ENCODE measurements around the gene TRPM7. TPM values are rescaled to one million over a fixed set of nuclear protein-coding genes. Genes with fewer than 3 reads are reported as not detected.
A peak's percentile ranks its signal among the peaks of the same experiment; 100 is the strongest.

The TRPM7 gene
- total and polyA plus RNA-seq, 8 donors = 30.6 to 47.6 (median 40.1) TPM

DNA sequence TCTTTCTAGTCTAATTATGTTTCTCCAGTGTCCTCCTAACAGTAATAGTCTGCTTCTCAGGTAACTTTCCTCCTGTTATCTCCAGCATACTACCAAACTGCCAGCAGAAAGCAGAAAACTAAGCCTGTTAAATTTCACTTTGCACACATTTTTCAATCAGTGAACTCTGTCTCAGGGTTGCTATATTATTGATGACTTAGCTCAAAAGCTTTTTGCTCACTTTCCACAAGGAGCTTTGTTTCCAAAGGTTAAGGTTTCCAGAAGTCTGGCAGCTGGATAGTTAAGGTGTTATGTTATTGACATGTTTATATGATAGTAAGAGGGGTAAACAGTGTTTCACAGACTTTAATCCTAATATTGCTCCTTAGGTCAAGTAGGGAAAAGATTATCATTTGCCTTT is 5.1 kb downstream of the TRPM7 start:
- intact Hi-C loops (cut with DNase I) = loop anchor here in 1 of 2 donors (10.0 kb wide), 1 partner anchor 83 kb away; the partner anchor contains the start of gene SPPL2A

DNA sequence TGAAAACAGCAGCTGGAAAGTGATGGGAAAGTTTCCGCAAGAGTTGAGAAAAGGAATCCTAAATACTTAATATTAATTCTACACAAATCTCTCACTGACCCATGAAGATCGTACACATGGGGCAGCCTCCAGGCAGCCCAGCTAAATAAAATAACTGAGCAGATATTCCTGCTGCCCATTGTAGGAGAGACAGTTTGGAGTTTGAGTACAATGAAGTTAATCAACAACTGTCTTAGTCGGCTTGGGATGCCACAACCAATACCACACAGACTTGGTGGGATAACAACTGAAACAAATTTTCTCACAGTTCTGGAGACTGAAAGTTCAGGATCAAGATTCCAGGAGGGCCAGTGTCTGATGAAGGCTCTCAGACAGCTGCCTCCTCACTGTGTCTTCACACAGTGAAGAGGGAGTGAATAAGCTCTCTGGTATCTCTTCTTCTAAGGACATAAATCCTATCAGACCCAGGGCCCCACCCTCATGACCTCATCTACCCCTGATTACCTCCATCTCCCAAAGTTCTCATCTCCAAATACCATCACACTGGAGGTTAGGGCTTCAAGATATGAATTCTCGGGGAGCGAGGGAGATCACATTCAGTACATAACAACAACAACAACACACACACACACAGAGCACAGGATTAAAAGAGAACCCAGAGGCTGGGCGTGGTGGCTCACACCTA is 9.7 kb downstream of the TRPM7 start:
- H3K4me1 ChIP-seq = peaks cover 0 to 30% of the 10 kb centered on the region in 2 donors
- TF ChIP-seq, protein P1, sequence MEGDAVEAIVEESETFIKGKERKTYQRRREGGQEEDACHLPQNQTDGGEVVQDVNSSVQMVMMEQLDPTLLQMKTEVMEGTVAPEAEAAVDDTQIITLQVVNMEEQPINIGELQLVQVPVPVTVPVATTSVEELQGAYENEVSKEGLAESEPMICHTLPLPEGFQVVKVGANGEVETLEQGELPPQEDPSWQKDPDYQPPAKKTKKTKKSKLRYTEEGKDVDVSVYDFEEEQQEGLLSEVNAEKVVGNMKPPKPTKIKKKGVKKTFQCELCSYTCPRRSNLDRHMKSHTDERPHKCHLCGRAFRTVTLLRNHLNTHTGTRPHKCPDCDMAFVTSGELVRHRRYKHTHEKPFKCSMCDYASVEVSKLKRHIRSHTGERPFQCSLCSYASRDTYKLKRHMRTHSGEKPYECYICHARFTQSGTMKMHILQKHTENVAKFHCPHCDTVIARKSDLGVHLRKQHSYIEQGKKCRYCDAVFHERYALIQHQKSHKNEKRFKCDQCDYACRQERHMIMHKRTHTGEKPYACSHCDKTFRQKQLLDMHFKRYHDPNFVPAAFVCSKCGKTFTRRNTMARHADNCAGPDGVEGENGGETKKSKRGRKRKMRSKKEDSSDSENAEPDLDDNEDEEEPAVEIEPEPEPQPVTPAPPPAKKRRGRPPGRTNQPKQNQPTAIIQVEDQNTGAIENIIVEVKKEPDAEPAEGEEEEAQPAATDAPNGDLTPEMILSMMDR (IDR thresholded peaks at IDR 0.05) = no peak
- H3K4me3 ChIP-seq = no peak overlapping the region
- no peak for ATAC-seq
- DNase-seq = no peak
- H3K36me3 ChIP-seq = peaks cover 0 to 10% of the 10 kb centered on the region in 2 donors
- no peaks in the 10 kb centered on the region for H3K9me3 ChIP-seq
- H3K27ac ChIP-seq = no peak overlapping the region
- no peaks in the 10 kb centered on the region for H3K27me3 ChIP-seq
- intact Hi-C loops (cut with DNase I) = loop anchor here (5.0 to 10.0 kb wide), 2 partner anchors 200 to 218 kb away; no protein-coding TSS in a partner anchor

More for the DNA sequence above, 5.1 kb downstream of the TRPM7 start:
- peaks cover 0 to 49% of the 10 kb centered on the region in 2 donors for H3K4me1 ChIP-seq
- H3K4me3 ChIP-seq = no peak overlapping the region
- ATAC-seq (no peak), DNase-seq (no peak)
- H3K36me3 ChIP-seq = no peaks in the 10 kb centered on the region
- H3K9me3 ChIP-seq = no peaks in the 10 kb centered on the region
- no peak overlapping the region for H3K27ac ChIP-seq
- no peaks in the 10 kb centered on the region for H3K27me3 ChIP-seq
- TF ChIP-seq, protein P1 (IDR thresholded peaks at IDR 0.05) = no peak

DNA sequence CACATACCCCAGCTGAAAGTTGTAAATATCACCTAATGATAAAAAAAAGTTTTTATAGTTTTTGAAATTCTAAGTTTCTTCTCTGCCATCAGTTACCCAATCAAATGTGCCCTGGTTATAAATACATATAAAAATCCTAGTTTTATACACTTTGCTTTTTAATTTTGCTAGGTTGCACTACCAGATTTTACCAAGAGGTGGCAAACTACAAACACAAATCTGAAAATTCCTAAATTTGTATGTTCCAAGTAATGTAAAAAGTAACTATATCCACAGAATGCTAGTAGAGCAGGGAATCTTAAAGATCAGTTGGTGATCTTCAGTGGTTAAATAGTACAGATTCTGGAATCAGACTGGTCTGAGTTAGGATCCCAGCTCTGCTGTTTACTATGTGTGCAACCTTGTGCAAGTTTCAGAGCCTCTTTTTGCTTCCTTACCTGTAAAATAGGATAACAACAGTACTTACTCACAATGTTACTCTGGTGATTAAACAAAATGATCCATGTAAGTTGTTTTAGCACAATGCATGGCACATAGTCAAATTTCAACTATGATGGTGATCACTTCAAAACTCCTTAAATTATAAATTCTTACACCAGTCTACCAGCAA is 11.0 kb downstream of the TRPM7 start:
- H3K27ac ChIP-seq = no peak overlapping the region
- TF ChIP-seq, protein P1 (IDR thresholded peaks at IDR 0.05) = peak; percentile 59 to 88
- H3K4me3 ChIP-seq = no peak overlapping the region
- no peaks in the 10 kb centered on the region for H3K9me3 ChIP-seq
- peaks cover 0 to 10% of the 10 kb centered on the region in 2 donors for H3K36me3 ChIP-seq
- peak in 2 of 4 donors; percentile 52 to 53 for DNase-seq
- H3K27me3 ChIP-seq = no peaks in the 10 kb centered on the region
- intact Hi-C loops (cut with DNase I) = loop anchor here (5.0 to 10.0 kb wide), 2 partner anchors 202 to 219 kb away; no protein-coding TSS in a partner anchor
- peak; percentile 33 for ATAC-seq
- H3K4me1 ChIP-seq = peaks cover 0 to 23% of the 10 kb centered on the region in 2 donors

DNA sequence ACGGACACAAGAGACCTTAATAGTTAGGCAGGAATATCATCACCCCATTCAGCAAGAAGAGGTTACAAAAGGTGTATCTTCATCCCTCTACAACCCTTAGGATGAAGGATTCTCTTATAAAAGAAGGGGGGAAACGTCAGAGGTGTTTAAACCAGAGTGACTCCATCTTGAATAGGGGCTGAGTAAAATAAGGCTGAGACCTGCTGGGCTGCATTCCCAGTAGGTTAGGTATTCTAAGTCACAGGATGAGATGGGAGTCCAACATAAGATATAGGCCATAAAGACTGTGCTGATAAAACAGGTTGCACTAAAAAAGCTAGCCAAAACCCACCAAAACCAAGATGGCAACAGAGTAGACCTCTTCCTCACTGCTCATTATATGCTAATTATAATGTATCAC is 16.5 kb downstream of the TRPM7 start:
- TF ChIP-seq, protein P1 (IDR thresholded peaks at IDR 0.05) = no peak
- intact Hi-C loops (cut with DNase I) = loop anchor here in 1 of 2 donors (10.0 kb wide), 1 partner anchor 225 kb away; no protein-coding TSS in a partner anchor
- ATAC-seq (no peak), DNase-seq (no peak)
- Histone ChIP-seq H3K4me1 (no peaks in the 10 kb centered on the region), H3K9me3 (no peaks in the 10 kb centered on the region), H3K27ac (no peak overlapping the region), H3K4me3 (no peak overlapping the region), H3K27me3 (no peaks in the 10 kb centered on the region), H3K36me3 (peaks cover 0 to 29% of the 10 kb centered on the region in 2 donors)

DNA sequence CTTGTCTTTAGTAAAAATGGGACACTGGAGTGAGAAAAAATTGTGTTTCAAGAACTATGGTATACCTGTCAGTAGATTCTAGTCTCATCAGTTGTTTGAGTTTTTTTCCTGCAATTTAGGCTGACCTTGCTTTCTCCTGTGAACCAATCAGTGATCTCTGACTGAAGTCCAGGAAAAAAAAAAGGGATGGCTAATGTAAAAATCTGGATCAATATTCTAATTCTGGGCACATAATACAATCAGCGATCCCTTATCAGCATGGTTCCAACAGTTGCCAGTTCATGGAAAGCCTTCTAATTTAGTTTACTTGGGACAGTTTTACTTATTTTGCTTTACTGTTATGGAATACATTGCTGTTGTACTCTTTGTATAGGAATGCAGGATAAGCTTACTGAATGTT is 17.0 kb downstream of the TRPM7 start:
- Histone ChIP-seq H3K27ac (no peak overlapping the region), H3K9me3 (no peaks in the 10 kb centered on the region), H3K36me3 (peaks cover 0 to 34% of the 10 kb centered on the region in 2 donors), H3K4me3 (no peak overlapping the region), H3K4me1 (no peaks in the 10 kb centered on the region), H3K27me3 (no peaks in the 10 kb centered on the region)
- no peak for ATAC-seq
- intact Hi-C loops (cut with DNase I) = loop anchor here in 1 of 2 donors (10.0 kb wide), 1 partner anchor 225 kb away; no protein-coding TSS in a partner anchor
- TF ChIP-seq, protein P1 (IDR thresholded peaks at IDR 0.05) = no peak
- DNase-seq = no peak

Measured in left lung (tissue), 10 donors.